NB4 (cell line): ENCODE data around the gene HDAC6.

ENCODE experiments used
- MYC ChIP-seq: IDR thresholded peaks from 2 replicates; pipeline ENCODE4 v1.6.1; 2011; ENCODE audit warnings: low read depth, low read length
- POLR2A ChIP-seq: IDR thresholded peaks from 2 replicates; pipeline ENCODE4 v1.6.1; 2011; ENCODE audit warnings: mild to moderate bottlenecking; ENCODE audit not compliant: insufficient read length; ENCODE audit errors: extremely low read depth
- TF ChIP-seq, protein P1 (sequence below): IDR thresholded peaks from one replicate; pipeline ENCODE4 v1.5.1; 2012; ENCODE audit warnings: low read depth, low read length

DNA sequence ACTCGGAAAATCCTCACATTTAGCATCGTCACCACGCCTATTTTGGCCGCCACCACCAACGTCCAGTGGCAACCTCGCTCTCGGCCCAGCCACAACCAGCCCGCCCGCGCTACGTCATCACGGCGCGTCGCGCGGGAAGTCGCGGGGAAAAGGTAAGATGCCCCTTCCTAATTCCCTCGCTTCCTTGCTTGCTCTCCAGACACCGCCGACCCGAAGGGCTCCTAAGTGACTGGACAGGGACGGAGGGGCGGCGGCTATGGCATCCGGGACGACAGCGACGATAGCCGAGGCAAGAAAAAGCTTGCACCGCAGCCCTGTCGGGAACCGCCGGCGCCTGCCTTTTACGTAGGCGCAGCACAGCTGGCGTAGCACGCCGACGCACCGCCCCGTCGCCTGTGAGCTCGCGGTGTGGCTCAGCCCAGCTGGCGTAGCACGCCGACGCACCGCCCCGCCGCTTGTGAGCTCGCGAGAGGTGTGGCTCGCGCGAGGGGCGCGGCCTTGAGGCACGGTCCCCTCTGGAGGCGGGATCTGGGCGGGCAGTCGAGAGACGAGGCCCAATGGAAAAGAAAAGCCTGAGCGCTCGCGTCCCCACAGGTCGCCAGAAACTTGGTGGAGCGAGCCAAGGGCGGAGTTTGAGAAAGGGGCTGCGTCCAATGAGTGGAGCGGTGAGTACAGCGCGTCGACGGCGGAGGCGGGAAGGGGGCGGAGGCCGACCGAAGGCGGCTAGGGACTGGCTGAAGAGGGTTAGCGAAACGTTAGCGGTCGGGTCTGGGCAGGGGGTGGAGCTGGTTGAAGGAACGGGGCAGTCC is at the start of gene HDAC6:
- TF ChIP-seq, protein P1, sequence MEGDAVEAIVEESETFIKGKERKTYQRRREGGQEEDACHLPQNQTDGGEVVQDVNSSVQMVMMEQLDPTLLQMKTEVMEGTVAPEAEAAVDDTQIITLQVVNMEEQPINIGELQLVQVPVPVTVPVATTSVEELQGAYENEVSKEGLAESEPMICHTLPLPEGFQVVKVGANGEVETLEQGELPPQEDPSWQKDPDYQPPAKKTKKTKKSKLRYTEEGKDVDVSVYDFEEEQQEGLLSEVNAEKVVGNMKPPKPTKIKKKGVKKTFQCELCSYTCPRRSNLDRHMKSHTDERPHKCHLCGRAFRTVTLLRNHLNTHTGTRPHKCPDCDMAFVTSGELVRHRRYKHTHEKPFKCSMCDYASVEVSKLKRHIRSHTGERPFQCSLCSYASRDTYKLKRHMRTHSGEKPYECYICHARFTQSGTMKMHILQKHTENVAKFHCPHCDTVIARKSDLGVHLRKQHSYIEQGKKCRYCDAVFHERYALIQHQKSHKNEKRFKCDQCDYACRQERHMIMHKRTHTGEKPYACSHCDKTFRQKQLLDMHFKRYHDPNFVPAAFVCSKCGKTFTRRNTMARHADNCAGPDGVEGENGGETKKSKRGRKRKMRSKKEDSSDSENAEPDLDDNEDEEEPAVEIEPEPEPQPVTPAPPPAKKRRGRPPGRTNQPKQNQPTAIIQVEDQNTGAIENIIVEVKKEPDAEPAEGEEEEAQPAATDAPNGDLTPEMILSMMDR = no peak
- TF ChIP-seq POLR2A (peak; percentile 62), MYC (0 out of 2 replicates have a peak, but pooled peaks have one; percentile 4)
